Tibial nerve (tissue), 4 donors: ENCODE data around the gene CAMSAP2. TPM values are rescaled to one million over a fixed set of nuclear protein-coding genes. Genes with fewer than 3 reads are reported as not detected.
A peak's percentile ranks its signal among the peaks of the same experiment; 100 is the strongest.

ENCODE experiments used
- DNase-seq, 2 donors: peaks; one replicate each; pipeline ENCODE4 v3.0.0-alpha.2; 2019; ENCODE audit warnings: low spot score in 2 of 2
- H3K27ac ChIP-seq, 4 donors: fragments of 200-600 bp; sonication (generic) in 3 of 4; one replicate each; pipeline ENCODE4 v1.5.1; 2017 to 2019; ENCODE audit warnings: mild to moderate bottlenecking in 1 of 4
- H3K27me3 ChIP-seq, 2 donors: fragments of 200-600 bp; sonication (generic) in 1 of 2; one replicate each; pipeline versions ENCODE4 v1.5.1 to v1.6.0; 2017 to 2019
- H3K36me3 ChIP-seq, 3 donors: fragments of 200-600 bp; sonication (generic); one replicate each; pipeline ENCODE4 v1.5.1; 2018 to 2019
- H3K4me1 ChIP-seq, 4 donors: fragments of 200-600 bp; sonication (generic) in 3 of 4; one replicate each; pipeline ENCODE4 v1.5.1; 2017 to 2019
- H3K4me3 ChIP-seq, 4 donors: fragments of 200-600 bp; sonication (generic) in 3 of 4; one replicate each; pipeline ENCODE4 v1.5.1; 2017 to 2019; ENCODE audit warnings: mild to moderate bottlenecking in 1 of 4, moderate library complexity in 1 of 4
- H3K9me3 ChIP-seq, 4 donors: fragments of 200-600 bp; sonication (generic) in 3 of 4; one replicate each; pipeline ENCODE4 v1.5.1; 2017 to 2019
- EP300 ChIP-seq, 2 donors: sonication (generic); formaldehyde crosslinking; IDR thresholded peaks; one replicate each; pipeline ENCODE4 v1.6.1; 2017; ENCODE audit warnings: antibody characterized with exemption in 2 of 2, mild to moderate bottlenecking in 1 of 2
- POLR2A ChIP-seq, 2 donors: fragments of 450-650 bp; IDR thresholded peaks; one replicate each; pipeline ENCODE4 v1.6.1; 2017; ENCODE audit warnings: antibody characterized with exemption in 2 of 2, mild to moderate bottlenecking in 2 of 2, moderate library complexity in 2 of 2
- WGBS, 2 donors: methylation state at CpG; one replicate each; pipeline ENCODE4 v1.1.5; 2018; 5-methylcytosine and 5-hydroxymethylcytosine counted together
- total RNA-seq, 4 donors: library from RNA; depleted of rRNA; stranded (reverse); fragments of >200 nt; gene quantifications; one replicate each; pipeline ENCODE4 v1.1.0, GENCODE V29; 2016
- TF ChIP-seq, protein P1 (sequence below), 5 experiments: fragments of 200-600 bp in 3 of 5; fragments of 450-650 bp in 2 of 5; sonication (generic) in 3 of 5; IDR thresholded peaks; one replicate each; pipeline ENCODE4 v1.5.1; 2016 to 2019; ENCODE audit warnings: antibody characterized with exemption in 5 of 5, mild to moderate bottlenecking in 3 of 5, moderate library complexity in 2 of 5

CAMSAP2 gene
- total RNA-seq, 4 donors from 2014 or later: 27.3 to 38.9 (median 31.6) TPM

GRCh38 chr1:200774735-200775444, 36.2 kb downstream of the CAMSAP2 start:
- Histone ChIP-seq H3K4me1 (peaks cover 0 to 50% (median 17%) of the 10 kb centered on the region in 4 donors), H3K27ac (peak overlapping the region in 2 of 4 donors; percentile 52 to 62), H3K9me3 (no peaks in the 10 kb centered on the region), H3K36me3 (peaks cover 0 to 8% (median 0%) of the 10 kb centered on the region in 3 donors), H3K27me3 (no peaks in the 10 kb centered on the region), H3K4me3 (no peak overlapping the region)
- DNase-seq: no peak
- 78 to 82% methylated on average over 2 of the region's 2 CpGs for WGBS, 2 donors
- TF ChIP-seq, protein P1, sequence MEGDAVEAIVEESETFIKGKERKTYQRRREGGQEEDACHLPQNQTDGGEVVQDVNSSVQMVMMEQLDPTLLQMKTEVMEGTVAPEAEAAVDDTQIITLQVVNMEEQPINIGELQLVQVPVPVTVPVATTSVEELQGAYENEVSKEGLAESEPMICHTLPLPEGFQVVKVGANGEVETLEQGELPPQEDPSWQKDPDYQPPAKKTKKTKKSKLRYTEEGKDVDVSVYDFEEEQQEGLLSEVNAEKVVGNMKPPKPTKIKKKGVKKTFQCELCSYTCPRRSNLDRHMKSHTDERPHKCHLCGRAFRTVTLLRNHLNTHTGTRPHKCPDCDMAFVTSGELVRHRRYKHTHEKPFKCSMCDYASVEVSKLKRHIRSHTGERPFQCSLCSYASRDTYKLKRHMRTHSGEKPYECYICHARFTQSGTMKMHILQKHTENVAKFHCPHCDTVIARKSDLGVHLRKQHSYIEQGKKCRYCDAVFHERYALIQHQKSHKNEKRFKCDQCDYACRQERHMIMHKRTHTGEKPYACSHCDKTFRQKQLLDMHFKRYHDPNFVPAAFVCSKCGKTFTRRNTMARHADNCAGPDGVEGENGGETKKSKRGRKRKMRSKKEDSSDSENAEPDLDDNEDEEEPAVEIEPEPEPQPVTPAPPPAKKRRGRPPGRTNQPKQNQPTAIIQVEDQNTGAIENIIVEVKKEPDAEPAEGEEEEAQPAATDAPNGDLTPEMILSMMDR (IDR thresholded peaks at IDR 0.05): no peak
- no peak for TF ChIP-seq POLR2A (IDR thresholded peaks at IDR 0.05)
- no peak for TF ChIP-seq EP300 (IDR thresholded peaks at IDR 0.05)

- Histone ChIP-seq H3K27ac (peak overlapping the region in 2 of 4 donors; percentile 52 to 62), H3K36me3 (no peaks in the 10 kb centered on the region), H3K27me3 (no peaks in the 10 kb centered on the region), H3K4me3 (no peak overlapping the region), H3K4me1 (peaks cover 0 to 58% (median 20%) of the 10 kb centered on the region in 4 donors), H3K9me3 (no peaks in the 10 kb centered on the region)
- TF ChIP-seq EP300 (IDR thresholded peaks at IDR 0.05) (no peak), POLR2A (IDR thresholded peaks at IDR 0.05) (no peak)
- TF ChIP-seq, protein P1 (IDR thresholded peaks at IDR 0.05): no peak
- no peak for DNase-seq
Observed at GRCh38 chr1:200775850-200776249, 37.2 kb downstream of the CAMSAP2 start.

GRCh38 chr1:200776949-200777348, 38.3 kb downstream of the CAMSAP2 start:
- Histone ChIP-seq H3K4me3 (no peak overlapping the region), H3K27ac (no peak overlapping the region), H3K36me3 (peaks cover 0 to 7% (median 0%) of the 10 kb centered on the region in 3 donors), H3K4me1 (peaks cover 0 to 67% (median 20%) of the 10 kb centered on the region in 4 donors), H3K9me3 (no peaks in the 10 kb centered on the region), H3K27me3 (no peaks in the 10 kb centered on the region)
- DNase-seq: no peak
- TF ChIP-seq EP300 (IDR thresholded peaks at IDR 0.05): no peak

DNA sequence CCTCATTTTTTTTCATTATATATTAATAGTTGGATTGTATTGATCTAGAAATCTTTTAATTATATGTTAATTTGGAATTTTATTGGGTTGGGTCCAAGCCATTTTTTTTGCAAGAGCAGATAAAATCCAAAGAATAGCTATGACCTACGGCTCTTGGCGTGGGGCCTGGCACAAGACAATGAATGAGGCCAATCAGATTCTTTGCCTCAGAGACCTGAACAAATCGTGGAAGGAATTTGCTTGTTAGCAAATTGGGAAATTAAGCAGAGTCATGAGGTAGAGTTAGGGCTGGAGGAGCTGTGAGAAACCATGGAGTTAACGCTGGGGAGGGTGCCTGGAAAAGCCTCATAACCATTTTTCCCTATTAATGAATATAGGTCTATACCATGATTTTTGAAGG, 40.1 kb downstream of the CAMSAP2 start:
- TF ChIP-seq POLR2A (IDR thresholded peaks at IDR 0.05) (no peak), EP300 (IDR thresholded peaks at IDR 0.05) (no peak)
- TF ChIP-seq, protein P1 (IDR thresholded peaks at IDR 0.05): no peak
- H3K4me1 ChIP-seq: peaks cover 0 to 63% (median 20%) of the 10 kb centered on the region in 4 donors
- H3K4me3 ChIP-seq: no peak overlapping the region
- WGBS, 2 donors: 62 to 65% methylated on average over 4 of the region's 4 CpGs
- H3K9me3 ChIP-seq: peaks cover 0 to 3% (median 0%) of the 10 kb centered on the region in 4 donors
- H3K36me3 ChIP-seq: peaks cover 0 to 24% (median 0%) of the 10 kb centered on the region in 3 donors
- DNase-seq: no peak
- H3K27ac ChIP-seq: no peak overlapping the region
- no peaks in the 10 kb centered on the region for H3K27me3 ChIP-seq

DNA sequence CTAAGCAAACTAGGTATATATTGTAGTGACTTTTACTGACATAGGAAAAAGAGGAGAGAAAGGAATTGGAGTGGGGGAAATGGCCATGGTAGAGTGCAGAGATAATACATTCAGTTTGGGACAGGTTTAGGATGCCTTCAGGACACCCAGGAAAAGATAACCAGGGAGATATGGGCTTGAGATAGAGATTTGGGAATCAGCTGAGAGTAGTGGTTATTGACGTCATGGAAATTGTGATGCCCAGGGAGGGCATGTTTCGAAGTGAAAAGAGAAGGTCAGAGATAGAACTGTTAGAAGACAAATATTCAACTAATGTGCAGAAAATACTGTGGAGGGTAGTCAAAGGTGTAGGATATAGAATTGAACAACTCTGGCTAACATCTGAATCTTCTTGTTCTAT, 40.6 kb downstream of the CAMSAP2 start:
- H3K27me3 ChIP-seq: no peaks in the 10 kb centered on the region
- H3K4me1 ChIP-seq: peaks cover 0 to 57% (median 19%) of the 10 kb centered on the region in 4 donors
- no peak overlapping the region for H3K4me3 ChIP-seq
- TF ChIP-seq, protein P1 (IDR thresholded peaks at IDR 0.05): no peak
- TF ChIP-seq POLR2A (IDR thresholded peaks at IDR 0.05) (no peak), EP300 (IDR thresholded peaks at IDR 0.05) (no peak)
- H3K36me3 ChIP-seq: peaks cover 0 to 24% (median 0%) of the 10 kb centered on the region in 3 donors
- WGBS, 2 donors: 80 to 81% methylated on average over 2 of the region's 2 CpGs
- peaks cover 0 to 3% (median 0%) of the 10 kb centered on the region in 4 donors for H3K9me3 ChIP-seq
- DNase-seq: no peak
- H3K27ac ChIP-seq: no peak overlapping the region
